ENCODE measurements around the gene GP1BA. TPM values are rescaled to one million over a fixed set of nuclear protein-coding genes. Genes with fewer than 3 reads are reported as not detected.

Gene GP1BA
- total RNA-seq, 1 experiment from 2014 or later, result not detected

DNA sequence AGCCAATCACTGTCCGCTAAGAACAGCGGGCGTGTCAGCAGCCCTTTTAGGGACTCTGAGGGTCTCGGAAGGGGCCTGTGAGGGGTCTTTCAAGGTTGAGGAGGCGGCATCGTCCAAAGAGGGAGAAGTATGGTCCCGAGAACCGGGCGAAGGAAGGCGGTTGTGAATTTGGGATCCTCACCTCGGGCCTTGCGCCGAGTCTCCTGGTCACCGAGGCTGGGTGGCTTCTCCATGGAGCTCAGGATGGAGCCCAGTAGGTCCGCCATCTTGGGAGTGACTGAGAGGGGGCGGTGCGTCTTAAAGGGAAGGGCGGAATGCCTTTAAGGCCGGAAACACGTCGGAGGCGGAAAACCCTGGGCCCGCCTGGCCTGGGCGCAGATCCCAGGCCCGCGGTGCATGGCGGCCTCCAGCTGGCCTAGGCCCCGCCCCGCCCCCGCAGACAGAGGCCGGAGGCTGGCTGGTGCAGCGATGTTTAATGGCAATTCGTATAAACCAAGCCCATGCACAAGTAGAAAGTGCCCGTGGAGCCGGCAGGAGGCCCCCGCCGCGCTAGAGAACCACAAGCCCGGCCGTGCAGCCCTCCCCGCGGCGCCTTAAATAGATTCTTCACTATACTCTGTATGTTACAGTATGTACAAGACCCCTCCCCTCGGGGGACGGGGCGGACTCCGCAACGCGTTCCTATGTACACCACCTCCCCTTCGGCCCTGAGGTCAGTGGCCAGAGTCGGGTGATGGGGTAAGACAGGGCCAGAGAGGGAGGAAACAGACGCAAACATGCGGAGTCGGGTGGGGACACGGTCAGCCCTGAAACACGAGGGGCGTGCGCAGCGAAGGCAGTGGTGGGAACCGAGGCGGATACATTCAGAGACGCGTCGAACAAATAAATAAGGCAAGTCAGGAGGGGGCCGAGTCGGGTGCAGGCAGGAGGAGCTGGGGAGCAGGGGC, 35.7 kb downstream of the GP1BA start, which contains the start of gene SPAG7:
Gene SPAG7, minus strand, starts transcription at position 279 of the 947 bp plus-strand sequence. Its CDS starts 13 bp downstream, at position 266.
- Histone ChIP-seq H3K27ac (peak within 1 kb of the TSS; percentile 95), H3K4me2 (peak within 1 kb of the TSS; percentile 96), H3F3A (ENCODE audit: insufficient read depth, low read depth) (peaks cover 58% of the 10 kb centered on the region), H3K27me3 (ENCODE audit: insufficient read depth, low read depth) (no peaks in the 10 kb centered on the region), H3K4me1 (replicated peaks; ENCODE audit: insufficient read depth) (peaks cover 25% of the 10 kb centered on the region), H3K9me3 (ENCODE audit: insufficient read depth, low read depth) (no peaks in the 10 kb centered on the region), H4K20me1 (ENCODE audit: insufficient read depth) (no peaks in the 10 kb centered on the region), H3K9me2 (ENCODE audit: insufficient read depth) (no peaks in the 10 kb centered on the region), H2AFZ (peak within 1 kb of the TSS; percentile 71), H3K36me3 (ENCODE audit: low read depth) (no peaks in the 10 kb centered on the region; the same call in 1 of the 2 replicates), H3K4me3 (peak within 1 kb of the TSS; percentile 72), H3K79me2 (ENCODE audit: low read depth) (peaks cover 50% of the 10 kb centered on the region)
- POLR2A ChIA-PET (ENCODE audit: unreplicated experiment), result interaction anchor here (0.5 to 2.2 kb wide), 12 partner anchors 10 to 1880 kb away, joined by 3 to 42 read pairs (median 4); partner anchors contain the start of genes CYB5D2, PFN1, RNF167 and SLC25A11
- TSS peak; percentile 22 for BruUV-seq (replicated peaks)
- peak; percentile 85 to 98 for DNase-seq
- no peak for TF ChIP-seq EZH2 (IDR thresholded peaks at IDR 0.05; ENCODE audit: low read depth)
- TF ChIP-seq, protein P1, sequence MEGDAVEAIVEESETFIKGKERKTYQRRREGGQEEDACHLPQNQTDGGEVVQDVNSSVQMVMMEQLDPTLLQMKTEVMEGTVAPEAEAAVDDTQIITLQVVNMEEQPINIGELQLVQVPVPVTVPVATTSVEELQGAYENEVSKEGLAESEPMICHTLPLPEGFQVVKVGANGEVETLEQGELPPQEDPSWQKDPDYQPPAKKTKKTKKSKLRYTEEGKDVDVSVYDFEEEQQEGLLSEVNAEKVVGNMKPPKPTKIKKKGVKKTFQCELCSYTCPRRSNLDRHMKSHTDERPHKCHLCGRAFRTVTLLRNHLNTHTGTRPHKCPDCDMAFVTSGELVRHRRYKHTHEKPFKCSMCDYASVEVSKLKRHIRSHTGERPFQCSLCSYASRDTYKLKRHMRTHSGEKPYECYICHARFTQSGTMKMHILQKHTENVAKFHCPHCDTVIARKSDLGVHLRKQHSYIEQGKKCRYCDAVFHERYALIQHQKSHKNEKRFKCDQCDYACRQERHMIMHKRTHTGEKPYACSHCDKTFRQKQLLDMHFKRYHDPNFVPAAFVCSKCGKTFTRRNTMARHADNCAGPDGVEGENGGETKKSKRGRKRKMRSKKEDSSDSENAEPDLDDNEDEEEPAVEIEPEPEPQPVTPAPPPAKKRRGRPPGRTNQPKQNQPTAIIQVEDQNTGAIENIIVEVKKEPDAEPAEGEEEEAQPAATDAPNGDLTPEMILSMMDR (conservative IDR thresholded peaks at IDR 0.05), result 0 out of 2 replicates have a peak, but pooled peaks have one; percentile 17
- CTCF ChIA-PET, result interaction anchor here (1.2 to 2.5 kb wide), 3 partner anchors 19 to 58 kb away, joined by 4 to 16 read pairs (median 10); partner anchors contain the start of genes CAMTA2, RNF167 and SLC25A11
- intact Hi-C loops (cut with micrococcal nuclease; ENCODE audit: unreplicated experiment), result loop anchor here (1.0 kb wide), 5 partner anchors 19 to 59 kb away; partner anchors contain the start of genes CAMTA2, RNF167 and SLC25A11

DNA sequence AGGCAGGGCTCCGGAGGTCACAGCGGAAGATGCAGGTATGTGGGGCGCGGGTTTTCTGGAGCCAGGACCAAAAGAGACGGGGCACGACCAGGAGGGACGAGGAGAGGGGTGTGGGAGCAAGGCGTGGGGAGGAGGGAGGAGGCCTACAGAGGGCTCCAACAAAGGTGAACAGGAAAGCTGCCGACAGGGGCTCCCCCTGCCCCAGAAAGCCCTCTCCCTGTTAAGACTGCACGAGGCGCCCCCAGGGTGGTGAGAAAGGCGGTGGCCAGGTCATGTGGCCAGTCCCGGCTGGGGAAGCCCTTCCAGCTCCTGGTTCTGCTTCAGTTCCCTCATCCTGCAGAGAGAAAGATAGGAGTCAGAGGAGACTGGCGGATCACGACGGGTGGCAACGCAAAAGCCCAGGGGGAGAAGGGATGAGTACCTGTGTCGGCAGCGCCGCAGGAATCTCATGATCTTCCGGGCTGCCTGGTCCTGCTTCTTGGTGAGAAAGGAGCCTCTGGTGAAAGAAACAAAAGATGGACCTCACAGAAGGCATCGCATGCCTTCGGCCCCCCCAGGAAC, 36.5 kb downstream of the GP1BA start:
- H3K27ac ChIP-seq, result peak overlapping the region; percentile 95
- H3K4me2 ChIP-seq, result peak overlapping the region; percentile 87
- H3F3A ChIP-seq (ENCODE audit: insufficient read depth, low read depth), result peaks cover 50% of the 10 kb centered on the region
- TF ChIP-seq, protein P1 (conservative IDR thresholded peaks at IDR 0.05), result no peak
- TF ChIP-seq EZH2 (IDR thresholded peaks at IDR 0.05; ENCODE audit: low read depth), result no peak
- peaks cover 25% of the 10 kb centered on the region for H3K4me1 ChIP-seq (replicated peaks; ENCODE audit: insufficient read depth)
- POLR2A ChIA-PET (ENCODE audit: unreplicated experiment), result interaction anchor here (0.6 to 2.2 kb wide), 2 partner anchors 21 to 250 kb away, joined by 4 to 42 read pairs; partner anchors contain the start of gene PFN1
- BruUV-seq (replicated peaks), result no TSS peak
- H3K9me2 ChIP-seq (ENCODE audit: insufficient read depth), result no peaks in the 10 kb centered on the region
- intact Hi-C loops (cut with micrococcal nuclease; ENCODE audit: unreplicated experiment), result no loop called here
- peak overlapping the region; percentile 72 for H3K4me3 ChIP-seq
- H3K36me3 ChIP-seq (ENCODE audit: low read depth), result no peaks in the 10 kb centered on the region; the same call in 1 of the 2 replicates
- H3K79me2 ChIP-seq (ENCODE audit: low read depth), result peaks cover 50% of the 10 kb centered on the region
- H4K20me1 ChIP-seq (ENCODE audit: insufficient read depth), result no peaks in the 10 kb centered on the region
- H3K27me3 ChIP-seq (ENCODE audit: insufficient read depth, low read depth), result no peaks in the 10 kb centered on the region
- CTCF ChIA-PET, result interaction anchor here (0.5 to 2.0 kb wide), 2 partner anchors 19 to 91 kb away, joined by 3 to 10 read pairs; partner anchors contain the start of gene CAMTA2
- DNase-seq, result peak; percentile 30 to 38
- peak overlapping the region; percentile 66; the same call in 1 of the 2 replicates for H2AFZ ChIP-seq
- H3K9me3 ChIP-seq (ENCODE audit: insufficient read depth, low read depth), result no peaks in the 10 kb centered on the region

DNA sequence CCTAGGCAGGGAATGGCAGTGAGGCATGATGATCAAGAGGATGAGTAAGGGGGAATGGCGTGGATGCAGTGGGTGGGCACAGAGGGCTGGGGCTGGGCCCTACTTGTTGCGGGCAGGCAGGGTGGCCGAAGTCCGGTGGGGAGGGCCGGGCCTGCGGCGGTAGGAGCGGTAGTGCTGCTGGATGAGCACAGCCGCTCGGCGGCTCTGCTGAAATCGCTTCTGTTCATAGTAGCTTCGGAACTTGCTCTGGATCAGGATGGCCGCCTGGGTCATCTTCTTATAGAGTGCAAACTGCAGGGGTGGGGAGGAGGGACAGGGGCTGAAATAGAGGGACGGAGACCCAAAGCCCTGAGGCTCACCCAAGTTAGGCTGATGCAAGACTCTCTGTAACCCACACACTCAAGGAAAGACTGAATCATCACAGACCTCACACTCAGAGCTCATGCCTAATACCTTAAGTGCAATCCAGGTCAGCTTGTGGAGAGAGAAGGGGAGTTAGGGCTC, 37.0 kb downstream of the GP1BA start:
- H3K4me2 ChIP-seq, result peak overlapping the region; percentile 87
- peaks cover 48% of the 10 kb centered on the region for H3F3A ChIP-seq (ENCODE audit: insufficient read depth, low read depth)
- no TSS peak for BruUV-seq (replicated peaks)
- H3K36me3 ChIP-seq (ENCODE audit: low read depth), result no peaks in the 10 kb centered on the region; the same call in 1 of the 2 replicates
- H3K27me3 ChIP-seq (ENCODE audit: insufficient read depth, low read depth), result no peaks in the 10 kb centered on the region
- peaks cover 25% of the 10 kb centered on the region for H3K4me1 ChIP-seq (replicated peaks; ENCODE audit: insufficient read depth)
- H4K20me1 ChIP-seq (ENCODE audit: insufficient read depth), result no peaks in the 10 kb centered on the region
- CTCF ChIA-PET, result interaction anchor here (0.5 to 2.0 kb wide), 2 partner anchors 18 to 90 kb away, joined by 3 to 10 read pairs; partner anchors contain the start of gene CAMTA2
- DNase-seq, result peak; percentile 47 to 86
- H3K4me3 ChIP-seq, result peak overlapping the region; percentile 72
- POLR2A ChIA-PET (ENCODE audit: unreplicated experiment), result interaction anchor here (0.6 kb wide), 4 partner anchors 18 to 501 kb away, joined by 3 to 7 read pairs (median 4); partner anchors contain the start of gene CAMTA2
- H3K9me2 ChIP-seq (ENCODE audit: insufficient read depth), result no peaks in the 10 kb centered on the region
- peak overlapping the region; percentile 66 for H2AFZ ChIP-seq
- H3K9me3 ChIP-seq (ENCODE audit: insufficient read depth, low read depth), result no peaks in the 10 kb centered on the region
- peaks cover 50% of the 10 kb centered on the region for H3K79me2 ChIP-seq (ENCODE audit: low read depth)
- peak overlapping the region; percentile 95 for H3K27ac ChIP-seq
- intact Hi-C loops (cut with micrococcal nuclease; ENCODE audit: unreplicated experiment), result no loop called here
- TF ChIP-seq EZH2 (IDR thresholded peaks at IDR 0.05; ENCODE audit: low read depth), result no peak
- TF ChIP-seq, protein P1 (conservative IDR thresholded peaks at IDR 0.05), result no peak
